GM06990 (cell line): ENCODE data around the gene DSP.
A peak's percentile ranks its signal among the peaks of the same experiment; 100 is the strongest.

ENCODE experiments used
- DNase-seq: peaks from one replicate; pipeline ENCODE4 v3.0.0-alpha.2; 2011; ENCODE audit not compliant: insufficient read length; ENCODE audit errors: extremely low read depth
- H3K27me3 ChIP-seq: replicated peaks from 2 replicates; pipeline ENCODE4 v1.6.0; 2011; ENCODE audit warnings: low read length; ENCODE audit not compliant: control insufficient read depth, insufficient read depth
- H3K36me3 ChIP-seq: 2 replicates; pipeline ENCODE4 v1.5.1; 2011; ENCODE audit warnings: low read length; ENCODE audit not compliant: control insufficient read depth, insufficient read depth
- H3K4me3 ChIP-seq: replicated peaks from 2 replicates; pipeline ENCODE4 v1.5.1; 2011; ENCODE audit warnings: low read depth, mild to moderate bottlenecking, control low read depth, low read length
- CTCF ChIP-seq: IDR thresholded peaks from 2 replicates; pipeline ENCODE4 v1.5.1; 2011; ENCODE audit warnings: low read length, control low read depth, mild to moderate bottlenecking, inconsistent platforms; ENCODE audit not compliant: insufficient read depth, poor library complexity, severe bottlenecking

Gene DSP

GRCh38 chr6:7537565-7538174 is 3.8 kb upstream of the DSP start:
- no peak for DNase-seq
- H3K36me3 ChIP-seq, result no peaks in the 10 kb centered on the region
- no peak for TF ChIP-seq CTCF
- no peak overlapping the region for H3K4me3 ChIP-seq
- no peaks in the 10 kb centered on the region; the same call in 1 of the 2 replicates for H3K27me3 ChIP-seq

GRCh38 chr6:7538484-7538883 is 3.0 kb upstream of the DSP start:
- no peak for DNase-seq
- H3K36me3 ChIP-seq, result no peaks in the 10 kb centered on the region
- no peak for TF ChIP-seq CTCF
- H3K27me3 ChIP-seq, result no peaks in the 10 kb centered on the region; the same call in 1 of the 2 replicates
- H3K4me3 ChIP-seq, result no peak overlapping the region

- Histone ChIP-seq H3K27me3 (no peaks in the 10 kb centered on the region; the same call in 1 of the 2 replicates), H3K4me3 (no peak overlapping the region), H3K36me3 (no peaks in the 10 kb centered on the region)
- no peak for DNase-seq
- no peak for TF ChIP-seq CTCF
Observed at GRCh38 chr6:7540595-7540994, 876 bp upstream of the DSP start.

GRCh38 chr6:7542065-7542873 is 798 bp downstream of the DSP start:
- no peak for TF ChIP-seq CTCF

GRCh38 chr6:7542874-7543624 is 1.6 kb downstream of the DSP start:
- no peak for TF ChIP-seq CTCF
- H3K4me3 ChIP-seq, result no peak overlapping the region
- no peaks in the 10 kb centered on the region for H3K36me3 ChIP-seq
- no peak for DNase-seq
- no peaks in the 10 kb centered on the region; the same call in 1 of the 2 replicates for H3K27me3 ChIP-seq

More at GRCh38 chr6:7542065-7542873, 798 bp downstream of the DSP start:
- peak overlapping the region; percentile 49 for H3K4me3 ChIP-seq
- H3K36me3 ChIP-seq, result no peaks in the 10 kb centered on the region
- peak; percentile 29 for DNase-seq
- H3K27me3 ChIP-seq, result no peaks in the 10 kb centered on the region; the same call in 1 of the 2 replicates
